ENCODE measurements around the gene PARVA.

DNA sequence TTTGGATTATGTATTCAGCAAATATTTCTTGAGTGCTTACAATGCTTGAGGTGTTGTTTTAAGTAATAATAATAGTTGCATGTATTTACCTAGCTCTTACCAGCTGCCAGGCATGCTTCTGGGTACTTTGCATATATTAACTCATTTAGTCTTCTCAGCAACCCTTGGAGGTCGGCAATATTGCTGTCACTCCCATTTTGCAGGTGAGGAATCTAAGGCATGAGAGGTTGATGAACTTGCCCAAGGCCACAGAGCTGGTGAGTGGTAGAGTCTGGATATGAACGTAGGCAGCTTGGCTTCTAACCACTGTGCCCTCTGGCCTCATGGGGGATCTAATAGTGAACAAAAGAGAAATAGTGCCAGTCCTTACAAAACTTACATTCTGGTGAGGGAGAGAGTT lies 92.9 kb downstream of the PARVA start:
- TF ChIP-seq CTCF (IDR thresholded peaks at IDR 0.05): no peak
- TF ChIP-seq POLR2A (IDR thresholded peaks at IDR 0.05): no peak
- TF ChIP-seq POLR2AphosphoS5 (IDR thresholded peaks at IDR 0.05): no peak

All from gastroesophageal sphincter (tissue), 3 donors.